ENCODE data around the gene RDH14. TPM values are rescaled to one million over a fixed set of nuclear protein-coding genes. Genes with fewer than 3 reads are reported as not detected.

The RDH14 gene
- total and polyA plus RNA-seq, 3 donors from 2014 or later: 30.7 to 40.1 (median 37.2) TPM

DNA sequence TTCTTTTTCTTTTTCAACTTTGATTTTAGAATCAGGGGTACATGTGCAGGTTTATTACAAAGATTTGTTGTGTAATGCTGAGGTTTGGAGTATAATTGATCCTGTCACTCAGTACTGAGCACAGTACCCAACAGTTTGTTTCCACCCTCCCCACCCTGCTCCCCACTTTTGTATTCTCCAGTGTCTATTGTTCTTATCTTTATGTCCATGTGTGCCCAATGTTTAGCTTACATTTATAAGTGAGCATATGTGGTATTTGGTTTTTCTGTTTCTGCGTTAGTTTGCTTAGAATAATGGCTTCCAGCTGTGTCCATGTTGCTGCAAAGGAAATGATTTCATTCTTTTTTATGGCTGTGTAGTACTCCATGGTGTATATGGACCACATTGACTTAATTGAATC is 43.1 kb downstream of the RDH14 start:
- 82 to 97% methylated on average over 1 of the region's 1 CpG for WGBS, 2 donors
- peaks cover 8% of the 10 kb centered on the region for H3K4me1 ChIP-seq
- H3K27me3 ChIP-seq: no peaks in the 10 kb centered on the region
- H3K27ac ChIP-seq: no peak overlapping the region
- TF ChIP-seq, protein P1, sequence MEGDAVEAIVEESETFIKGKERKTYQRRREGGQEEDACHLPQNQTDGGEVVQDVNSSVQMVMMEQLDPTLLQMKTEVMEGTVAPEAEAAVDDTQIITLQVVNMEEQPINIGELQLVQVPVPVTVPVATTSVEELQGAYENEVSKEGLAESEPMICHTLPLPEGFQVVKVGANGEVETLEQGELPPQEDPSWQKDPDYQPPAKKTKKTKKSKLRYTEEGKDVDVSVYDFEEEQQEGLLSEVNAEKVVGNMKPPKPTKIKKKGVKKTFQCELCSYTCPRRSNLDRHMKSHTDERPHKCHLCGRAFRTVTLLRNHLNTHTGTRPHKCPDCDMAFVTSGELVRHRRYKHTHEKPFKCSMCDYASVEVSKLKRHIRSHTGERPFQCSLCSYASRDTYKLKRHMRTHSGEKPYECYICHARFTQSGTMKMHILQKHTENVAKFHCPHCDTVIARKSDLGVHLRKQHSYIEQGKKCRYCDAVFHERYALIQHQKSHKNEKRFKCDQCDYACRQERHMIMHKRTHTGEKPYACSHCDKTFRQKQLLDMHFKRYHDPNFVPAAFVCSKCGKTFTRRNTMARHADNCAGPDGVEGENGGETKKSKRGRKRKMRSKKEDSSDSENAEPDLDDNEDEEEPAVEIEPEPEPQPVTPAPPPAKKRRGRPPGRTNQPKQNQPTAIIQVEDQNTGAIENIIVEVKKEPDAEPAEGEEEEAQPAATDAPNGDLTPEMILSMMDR (IDR thresholded peaks at IDR 0.05): no peak
- no peak for TF ChIP-seq POLR2A (IDR thresholded peaks at IDR 0.05)
- intact Hi-C loops (cut with DNase I; ENCODE audit: low total_unique reads): no loop called here
- H3K36me3 ChIP-seq (ENCODE audit: low read depth, missing control alignments): no peaks in the 10 kb centered on the region
- DNase-seq: no peak
- H3K9me3 ChIP-seq: no peaks in the 10 kb centered on the region
- H3K4me3 ChIP-seq: no peak overlapping the region

DNA sequence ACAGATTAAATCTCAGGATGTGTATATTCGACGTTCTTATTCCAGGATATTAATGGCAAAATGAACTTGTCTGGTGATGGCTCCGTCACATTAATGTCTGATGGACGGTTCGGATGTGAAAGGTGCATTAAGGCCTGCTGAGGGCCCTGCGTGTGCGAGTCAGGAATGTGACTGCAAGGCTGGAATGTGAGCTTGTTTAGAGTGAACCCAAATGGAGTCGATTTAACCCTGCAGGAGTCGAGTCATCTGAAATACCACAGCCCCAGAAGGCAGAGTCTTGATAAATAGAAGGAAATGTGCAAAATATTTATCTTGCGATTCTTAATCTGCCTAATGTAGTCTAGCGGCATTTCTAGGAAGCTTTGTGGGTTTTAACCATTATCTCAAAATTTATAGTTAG is 44.3 kb downstream of the RDH14 start:
- intact Hi-C loops (cut with DNase I; ENCODE audit: low total_unique reads): no loop called here
- H3K27ac ChIP-seq: no peak overlapping the region
- no peak for TF ChIP-seq POLR2A (IDR thresholded peaks at IDR 0.05)
- TF ChIP-seq, protein P1 (IDR thresholded peaks at IDR 0.05): no peak
- H3K36me3 ChIP-seq (ENCODE audit: low read depth, missing control alignments): no peaks in the 10 kb centered on the region
- peaks cover 8% of the 10 kb centered on the region for H3K4me1 ChIP-seq
- 66 to 74% methylated on average over 11 of the region's 11 CpGs for WGBS, 2 donors
- no peak for DNase-seq
- no peak overlapping the region for H3K4me3 ChIP-seq
- no peaks in the 10 kb centered on the region for H3K9me3 ChIP-seq
- H3K27me3 ChIP-seq: no peaks in the 10 kb centered on the region

DNA sequence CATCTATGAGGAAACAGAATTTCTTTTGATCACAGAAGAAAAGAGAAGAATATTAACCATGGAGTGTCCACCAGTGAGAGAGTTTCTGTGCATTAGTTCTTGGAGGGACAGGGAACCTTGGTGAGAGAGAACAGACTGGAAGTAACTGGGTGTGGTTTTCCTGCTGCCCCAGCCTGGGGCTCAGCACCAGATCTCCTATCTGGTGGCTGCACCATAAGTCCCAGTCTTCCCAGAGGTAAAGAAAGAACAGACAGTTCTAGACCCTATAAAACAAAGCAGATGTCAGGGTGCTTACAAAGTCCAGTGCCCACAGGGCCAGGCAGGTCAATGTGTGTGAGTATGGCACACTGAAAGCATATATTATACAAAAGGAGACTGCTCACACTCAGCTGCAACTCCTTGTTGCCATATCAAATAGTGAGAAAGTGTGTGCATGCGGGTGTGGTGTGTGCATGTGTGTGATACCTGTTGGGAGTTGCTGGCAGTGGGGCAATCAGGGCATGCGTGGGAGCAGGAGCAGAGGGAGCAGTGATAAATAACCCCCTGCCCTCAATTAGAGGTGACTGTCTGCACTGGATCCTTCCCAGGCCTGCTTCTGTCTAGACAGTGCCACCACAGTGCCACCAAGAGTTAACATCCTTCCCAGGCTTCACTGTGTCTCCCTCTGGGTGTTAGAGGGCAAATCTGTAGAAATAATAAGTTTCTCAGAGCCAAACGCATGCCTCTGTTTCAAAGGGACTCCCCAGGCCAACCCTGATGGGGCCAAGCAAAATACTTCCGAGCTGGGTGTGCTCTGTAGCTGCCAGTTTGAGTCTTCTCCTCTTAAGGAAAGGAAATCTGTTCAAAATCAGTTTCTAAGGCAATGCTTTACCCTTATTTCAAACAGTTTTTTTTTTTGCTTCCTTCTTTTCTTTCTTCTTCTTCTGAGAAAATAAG is 45.7 kb downstream of the RDH14 start:
- H3K27me3 ChIP-seq: no peaks in the 10 kb centered on the region
- WGBS, 2 donors: 60 to 69% methylated on average over 4 of the region's 4 CpGs
- H3K36me3 ChIP-seq (ENCODE audit: low read depth, missing control alignments): no peaks in the 10 kb centered on the region
- H3K4me1 ChIP-seq: no peaks in the 10 kb centered on the region
- TF ChIP-seq POLR2A (IDR thresholded peaks at IDR 0.05): no peak
- TF ChIP-seq, protein P1 (IDR thresholded peaks at IDR 0.05): no peak
- DNase-seq: no peak
- intact Hi-C loops (cut with DNase I; ENCODE audit: low total_unique reads): no loop called here
- no peaks in the 10 kb centered on the region for H3K9me3 ChIP-seq
- no peak overlapping the region for H3K4me3 ChIP-seq
- no peak overlapping the region for H3K27ac ChIP-seq

DNA sequence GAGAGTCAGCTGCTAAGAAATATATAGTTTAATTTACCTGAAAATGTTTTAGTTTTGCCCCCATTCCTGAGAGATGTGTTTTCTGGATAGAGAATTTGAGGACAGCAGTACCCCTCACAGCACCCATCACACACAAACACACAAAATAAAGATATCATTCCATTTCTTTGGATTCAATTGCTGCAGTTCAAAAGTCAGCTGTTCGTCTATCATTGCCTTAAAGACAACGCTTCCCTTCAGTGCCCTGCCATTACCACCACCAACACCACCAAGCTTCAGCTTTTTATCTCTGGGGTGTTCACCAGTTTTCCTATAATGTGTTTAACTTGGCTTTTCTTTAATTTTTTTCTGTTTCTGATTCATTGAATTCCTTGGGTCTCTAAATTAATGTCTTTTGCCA is 49.7 kb downstream of the RDH14 start:
- intact Hi-C loops (cut with DNase I; ENCODE audit: low total_unique reads): no loop called here
- Histone ChIP-seq H3K4me1 (no peaks in the 10 kb centered on the region), H3K36me3 (ENCODE audit: low read depth, missing control alignments) (no peaks in the 10 kb centered on the region), H3K4me3 (no peak overlapping the region), H3K9me3 (no peaks in the 10 kb centered on the region), H3K27ac (no peak overlapping the region), H3K27me3 (no peaks in the 10 kb centered on the region)
- TF ChIP-seq, protein P1 (IDR thresholded peaks at IDR 0.05): no peak
- no peak for TF ChIP-seq POLR2A (IDR thresholded peaks at IDR 0.05)
- WGBS, 2 donors: 91 to 100% methylated on average over 2 of the region's 2 CpGs
- DNase-seq: no peak

All from testis (tissue), 3 donors.